HepG2 (cell line): ENCODE results near the gene WDR86. TPM values are rescaled to one million over a fixed set of nuclear protein-coding genes. Genes with fewer than 3 reads are reported as not detected.

ENCODE experiments used
- ATAC-seq: fragments of 200-7000 bp; cut with Tn5 transposase; 3 replicates; pipeline ENCODE4 v1.9.1; 2020; ENCODE audit warnings: mild to moderate bottlenecking, moderate library complexity
- BruUV-seq: library from RNA; stranded (reverse); fragments of 400-500 nt; replicated peaks from 2 replicates; lab custom pipeline; 2021; lab: Mats Ljungman, UMichigan
- CTCF ChIA-PET: fragments of 300-600 bp; formaldehyde crosslinking; extraction: SDS; loops from one replicate; lab custom pipeline; 2021; ENCODE audit warnings: low total read pairs, inconsistent platforms, low intra/inter-chr PET ratio; lab: Yijun Ruan, JAX
- POLR2A ChIA-PET: fragments of 350-600 bp; sonication (Branson Sonifier 250); formaldehyde crosslinking; loops from one replicate; lab custom pipeline; 2020; ENCODE audit warnings: antibody characterized with exemption, inconsistent platforms; lab: Yijun Ruan, JAX
- DNase-seq: peaks from one replicate; pipeline ENCODE4 v3.0.0-alpha.2; 2015; ENCODE audit warnings: low spot score
- FAIRE-seq: peaks from 3 replicates; lab custom pipeline; 2011; peaks lifted over from hg19 to GRCh38; lab: Jason Lieb, UNC
- H2AFZ ChIP-seq: one replicate; pipeline ENCODE4 v1.6.1; 2011; ENCODE audit warnings: low read length, inconsistent platforms
- H3K27ac ChIP-seq: fragments of 300-600 bp; 3 replicates; pipeline ENCODE4 v1.8.0; 2011; ENCODE audit warnings: mixed run types, mild to moderate bottlenecking, mixed read lengths, low read length, inconsistent platforms; ENCODE audit not compliant: insufficient read depth; ENCODE audit errors: extremely low read length
- H3K27me3 ChIP-seq, 2 experiments: fragments of 200-600 bp in 1 of 2; 2 replicates in 1 of 2; 3 replicates in 1 of 2; pipeline versions ENCODE4 v1.6.0 to v1.8.0; 2011; ENCODE audit warnings: low read length in 2 of 2, mild to moderate bottlenecking in 2 of 2, moderate library complexity in 2 of 2, inconsistent platforms in 1 of 2; ENCODE audit not compliant: insufficient read depth in 2 of 2, control insufficient read depth in 1 of 2
- H3K36me3 ChIP-seq, 2 experiments: fragments of 200-600 bp in 1 of 2; replicated peaks in 1 of 2; 2 replicates in 1 of 2; 3 replicates in 1 of 2; pipeline versions ENCODE4 v1.5.1 to v1.8.0; 2011; ENCODE audit warnings: low read length in 2 of 2, inconsistent platforms in 1 of 2; ENCODE audit not compliant: insufficient read depth in 2 of 2, control insufficient read depth in 1 of 2
- H3K4me1 ChIP-seq: 2 replicates; pipeline ENCODE4 v1.5.1; 2012; ENCODE audit warnings: low read length, inconsistent platforms; ENCODE audit not compliant: insufficient read depth
- H3K4me2 ChIP-seq: 2 replicates; pipeline ENCODE4 v1.6.0; 2011; ENCODE audit warnings: low read depth, low read length, inconsistent platforms
- H3K4me3 ChIP-seq, 3 experiments: fragments of 200-600 bp in 1 of 3; sonication (generic), shearing (Covaris generic) in 1 of 3; replicated peaks in 1 of 3; 2 replicates each; pipeline ENCODE4 v1.5.1; 2011 to 2016; ENCODE audit warnings: low read length in 3 of 3, inconsistent platforms in 2 of 3, low read depth in 2 of 3, mild to moderate bottlenecking in 2 of 3, control low read depth in 1 of 3, mixed read lengths in 1 of 3; ENCODE audit not compliant: insufficient read depth in 1 of 3
- H3K79me2 ChIP-seq: one replicate; pipeline ENCODE4 v1.6.1; 2011; ENCODE audit warnings: low read length, inconsistent platforms; ENCODE audit not compliant: insufficient read depth
- H3K9ac ChIP-seq: 2 replicates; pipeline ENCODE4 v1.6.0; 2011; ENCODE audit warnings: mild to moderate bottlenecking, low read depth, low read length, inconsistent platforms; ENCODE audit not compliant: insufficient read depth
- H3K9me3 ChIP-seq: 2 replicates; pipeline ENCODE4 v1.5.1; 2012; ENCODE audit warnings: mild to moderate bottlenecking, low read length
- H4K20me1 ChIP-seq: 2 replicates; pipeline ENCODE4 v1.6.0; 2011; ENCODE audit warnings: inconsistent platforms, mild to moderate bottlenecking, low read length, moderate library complexity; ENCODE audit not compliant: insufficient read depth
- SALL1 ChIP-seq: sonication (generic); formaldehyde crosslinking; IDR thresholded peaks from 2 replicates; pipeline ENCODE4 v1.8.0; 2022; ENCODE audit warnings: mild to moderate bottlenecking, missing genetic modification reagents
- ZBTB39 ChIP-seq: sonication (generic); formaldehyde crosslinking; IDR thresholded peaks from 2 replicates; pipeline ENCODE4 v1.5.0; 2020; ENCODE audit warnings: missing genetic modification reagents
- ZSCAN31 ChIP-seq: sonication (generic); formaldehyde crosslinking; IDR thresholded peaks from 2 replicates; pipeline ENCODE4 v1.5.0; 2020; ENCODE audit warnings: low read depth, mild to moderate bottlenecking, missing genetic modification reagents
- WGBS: methylation state at CpG from one replicate; pipeline ENCODE4 v1.1.6; 2017; ENCODE audit warnings: low lambda C conversion rate; 5-methylcytosine and 5-hydroxymethylcytosine counted together
- in situ Hi-C: cut with HindIII; loops from 2 replicates; pipeline ENCODE4 v1.10.0; 2017; ENCODE audit warnings: low pct_unique_long_range_greater_than_20kb; ENCODE audit not compliant: extremely low pct_ligation_motif_present
- intact Hi-C: fragments of 100-400 bp; cut with micrococcal nuclease; formaldehyde crosslinking; loops from one replicate; pipeline ENCODE4 v1.10.0; 2022; ENCODE audit not compliant: unreplicated experiment
- polyA plus RNA-seq, 8 experiments: library from polyadenylated mRNA; depleted of rRNA in 3 of 8; stranded (reverse) in 7 of 8; unstranded in 1 of 8; fragments of >200 nt; fragmentation: Illumina TruSeq in 4 of 8; extraction: Trizol in 4 of 8; gene quantifications; 2 replicates each; pipeline versions ENCODE4 v1.2.1 to v1.2.3, GENCODE V29; 2011 to 2016; ENCODE audit warnings: low read depth in 4 of 8, missing spikeins in 1 of 8, mixed read lengths in 1 of 8; ENCODE audit not compliant: insufficient read depth in 1 of 8
- total RNA-seq, 5 experiments: library from RNA; depleted of rRNA; stranded (reverse); fragments of >200 nt; fragmentation: Illumina TruSeq; extraction: Trizol; gene quantifications; 2 replicates each; pipeline ENCODE4 v1.2.3, GENCODE V29; 2016; ENCODE audit warnings: low read depth in 1 of 5
- TF ChIP-seq, protein P1 (sequence below): sonication (generic); formaldehyde crosslinking; IDR thresholded peaks from 2 replicates; pipeline ENCODE4 v1.8.1; 2023; ENCODE audit warnings: mild to moderate bottlenecking, missing genetic modification reagents

Gene WDR86
- total and polyA plus RNA-seq, 2 of the 13 experiments (the other 11 are each of a cell fraction or from before 2014, with no cell fraction given), result 0.11 to 2.9 TPM

DNA sequence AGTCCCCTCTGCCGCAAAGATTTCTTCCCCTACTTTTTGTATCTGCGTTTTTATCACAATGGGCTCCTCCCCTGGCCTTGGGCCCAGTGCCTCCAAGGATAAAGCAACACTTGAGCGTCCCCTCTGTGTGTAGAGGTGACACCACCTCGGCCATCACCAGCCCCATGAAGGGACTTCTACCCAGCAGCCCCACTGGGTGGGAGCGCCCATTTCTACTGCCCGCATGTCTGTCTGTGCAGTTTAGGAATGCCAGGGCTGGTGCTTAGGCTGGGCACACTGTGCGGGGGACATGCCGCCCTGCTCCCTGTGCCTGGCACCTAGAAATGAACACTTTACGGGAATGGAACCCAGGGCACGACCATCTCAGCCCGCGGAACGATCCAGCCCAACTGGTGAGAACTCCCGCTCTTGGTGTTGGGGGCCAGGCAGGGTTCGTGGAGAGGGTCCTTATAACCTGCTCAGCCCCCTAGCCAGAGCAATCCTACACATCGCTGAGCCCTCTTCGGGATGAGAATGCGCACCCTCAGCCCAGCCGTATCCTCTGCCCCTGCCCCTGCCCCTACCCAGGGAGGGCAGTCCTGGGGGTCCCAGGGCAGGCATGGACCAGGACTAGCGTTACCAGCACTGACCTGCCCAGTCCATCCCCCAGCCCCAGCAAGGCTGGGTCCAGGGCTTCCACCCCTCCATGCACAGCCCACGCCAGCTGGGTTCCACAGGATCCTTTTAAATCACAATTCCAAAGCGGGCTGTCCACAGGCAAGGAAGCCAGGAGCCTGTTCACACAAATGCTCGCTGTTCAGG lies 17.3 kb upstream of the WDR86 start:
- intact Hi-C loops, result no loop called here
- ATAC-seq (no peak), FAIRE-seq (no peak), DNase-seq (no peak)
- H3K36me3 ChIP-seq, result no peaks in the 10 kb centered on the region
- no peak overlapping the region for H3K9ac ChIP-seq
- H3K4me2 ChIP-seq, result no peak overlapping the region
- no TSS peak for BruUV-seq
- H3K27ac ChIP-seq, result no peak overlapping the region
- in situ Hi-C loops, result no loop called here
- no peak overlapping the region for H3K4me3 ChIP-seq
- H3K27me3 ChIP-seq, result peaks cover 5 to 47% of the 10 kb centered on the region in 2 experiments
- TF ChIP-seq, protein P1, sequence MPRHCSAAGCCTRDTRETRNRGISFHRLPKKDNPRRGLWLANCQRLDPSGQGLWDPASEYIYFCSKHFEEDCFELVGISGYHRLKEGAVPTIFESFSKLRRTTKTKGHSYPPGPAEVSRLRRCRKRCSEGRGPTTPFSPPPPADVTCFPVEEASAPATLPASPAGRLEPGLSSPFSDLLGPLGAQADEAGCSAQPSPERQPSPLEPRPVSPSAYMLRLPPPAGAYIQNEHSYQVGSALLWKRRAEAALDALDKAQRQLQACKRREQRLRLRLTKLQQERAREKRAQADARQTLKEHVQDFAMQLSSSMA (CRISPR knock-in tag), result no peak
- TF ChIP-seq SALL1 (CRISPR knock-in tag) (no peak), ZSCAN31 (CRISPR knock-in tag) (no peak), ZBTB39 (no peak)
- no peaks in the 10 kb centered on the region for H3K9me3 ChIP-seq
- no peaks in the 10 kb centered on the region for H3K4me1 ChIP-seq
- no peak overlapping the region for H2AFZ ChIP-seq
- POLR2A ChIA-PET, result no interaction called here
- 59% methylated on average over 9 of the region's 23 CpGs for WGBS
- CTCF ChIA-PET, result no interaction called here
- peaks cover 2% of the 10 kb centered on the region; the same call in 1 of the 2 replicates for H4K20me1 ChIP-seq
- no peaks in the 10 kb centered on the region for H3K79me2 ChIP-seq
